ENCODE measurements around the gene TMEM51.

DNA sequence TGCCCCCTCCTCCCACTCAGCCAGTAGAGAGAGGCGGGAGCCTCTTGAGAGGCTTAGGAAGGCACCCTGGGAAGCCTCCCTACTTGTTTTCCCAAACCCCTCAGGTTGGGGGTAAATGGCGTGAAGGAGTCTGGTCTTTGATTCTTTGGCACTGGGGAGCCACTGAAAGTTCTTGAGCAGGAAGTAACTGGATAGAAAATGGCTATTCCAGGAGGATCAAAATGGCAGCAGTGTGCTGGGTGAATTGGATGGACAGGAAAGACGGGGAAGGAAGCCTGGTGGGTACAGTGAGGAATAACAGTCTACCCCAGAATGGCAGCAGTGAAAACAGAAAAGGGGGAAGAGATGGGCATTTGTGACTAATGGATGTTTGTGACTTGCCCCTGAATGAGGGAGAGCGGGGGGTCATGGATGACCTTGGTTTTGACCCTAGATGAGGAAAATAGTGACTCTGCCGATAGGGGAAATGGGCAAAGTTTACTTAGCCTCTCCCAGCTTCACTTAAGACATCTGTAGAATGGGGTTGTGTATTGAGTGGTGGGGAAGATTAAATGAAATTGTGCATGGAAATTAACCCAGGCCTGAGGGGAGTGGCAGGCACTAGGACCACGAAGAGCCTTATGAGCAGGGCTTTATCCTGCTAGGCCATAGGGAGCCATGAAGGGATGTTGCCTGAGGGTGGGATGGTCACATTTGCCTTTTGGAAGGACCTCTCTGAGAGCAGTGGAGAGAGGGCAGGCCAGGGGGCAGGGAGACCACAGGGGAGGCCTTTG is 32.7 kb downstream of the TMEM51 start:
- TF ChIP-seq, protein P1, sequence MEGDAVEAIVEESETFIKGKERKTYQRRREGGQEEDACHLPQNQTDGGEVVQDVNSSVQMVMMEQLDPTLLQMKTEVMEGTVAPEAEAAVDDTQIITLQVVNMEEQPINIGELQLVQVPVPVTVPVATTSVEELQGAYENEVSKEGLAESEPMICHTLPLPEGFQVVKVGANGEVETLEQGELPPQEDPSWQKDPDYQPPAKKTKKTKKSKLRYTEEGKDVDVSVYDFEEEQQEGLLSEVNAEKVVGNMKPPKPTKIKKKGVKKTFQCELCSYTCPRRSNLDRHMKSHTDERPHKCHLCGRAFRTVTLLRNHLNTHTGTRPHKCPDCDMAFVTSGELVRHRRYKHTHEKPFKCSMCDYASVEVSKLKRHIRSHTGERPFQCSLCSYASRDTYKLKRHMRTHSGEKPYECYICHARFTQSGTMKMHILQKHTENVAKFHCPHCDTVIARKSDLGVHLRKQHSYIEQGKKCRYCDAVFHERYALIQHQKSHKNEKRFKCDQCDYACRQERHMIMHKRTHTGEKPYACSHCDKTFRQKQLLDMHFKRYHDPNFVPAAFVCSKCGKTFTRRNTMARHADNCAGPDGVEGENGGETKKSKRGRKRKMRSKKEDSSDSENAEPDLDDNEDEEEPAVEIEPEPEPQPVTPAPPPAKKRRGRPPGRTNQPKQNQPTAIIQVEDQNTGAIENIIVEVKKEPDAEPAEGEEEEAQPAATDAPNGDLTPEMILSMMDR (IDR thresholded peaks at IDR 0.05), result no peak
- no peak for TF ChIP-seq POLR2A (IDR thresholded peaks at IDR 0.05)

Measured in body of pancreas (tissue), 4 donors.